Right hindlimb (tissue), 1 donor: Measurements from ENCODE around the gene TRH.
"Not testable (repeated sequence)": the region's sequence is repeated elsewhere in the genome, so short reads cannot be mapped to it uniquely, and the experiment has no call there.

Source experiments
- DNase-seq: peaks from one replicate; pipeline ENCODE4 v3.0.0-alpha.2; 2018

Gene TRH

GRCh38 chr3:129966876-129967275, 7.6 kb upstream of the TRH start:
- no peak for DNase-seq

- no peak for DNase-seq
Observed at GRCh38 chr3:129967761-129968160, 6.8 kb upstream of the TRH start.

- no peak for DNase-seq
Observed at GRCh38 chr3:129971351-129972052, 3.0 kb upstream of the TRH start.

- DNase-seq = no peak
Observed at GRCh38 chr3:129972301-129972700, 2.2 kb upstream of the TRH start.

GRCh38 chr3:129973853-129974563, 512 bp upstream of the TRH start:
- no peak for DNase-seq

- peak; percentile 30 for DNase-seq
Observed at GRCh38 chr3:129974833-129975704, 549 bp downstream of the TRH start.

- DNase-seq = no peak
Observed at GRCh38 chr3:129975705-129976048, 1.2 kb downstream of the TRH start.

- DNase-seq = no peak
Observed at GRCh38 chr3:129976286-129976685, 1.8 kb downstream of the TRH start.

- DNase-seq = no peak
Observed at GRCh38 chr3:129978123-129978522, 3.6 kb downstream of the TRH start.

- no peak for DNase-seq
Observed at GRCh38 chr3:129979905-129980304, 5.4 kb downstream of the TRH start.

GRCh38 chr3:129983561-129983960, 9.0 kb downstream of the TRH start:
- no peak for DNase-seq

- no peak for DNase-seq
Observed at GRCh38 chr3:129984125-129984524, 9.6 kb downstream of the TRH start.

- DNase-seq = no peak
Observed at GRCh38 chr3:129985113-129985512, 10.6 kb downstream of the TRH start.

- DNase-seq = no peak
Observed at GRCh38 chr3:129988429-129988828, 13.9 kb downstream of the TRH start.

GRCh38 chr3:129989414-129989813, 14.9 kb downstream of the TRH start:
- DNase-seq = no peak

GRCh38 chr3:129992781-129993180, 18.3 kb downstream of the TRH start:
- no peak for DNase-seq

GRCh38 chr3:129994883-129995559, 20.5 kb downstream of the TRH start:
- DNase-seq = no peak

- DNase-seq = no peak
Observed at GRCh38 chr3:129996073-129996472, 21.6 kb downstream of the TRH start.

GRCh38 chr3:129999176-129999575, 24.7 kb downstream of the TRH start:
- DNase-seq = not testable (repeated sequence)

GRCh38 chr3:130002666-130003598, 28.4 kb downstream of the TRH start:
- DNase-seq = peak; percentile 48

GRCh38 chr3:130010556-130010955, 36.0 kb downstream of the TRH start:
- DNase-seq = no peak

GRCh38 chr3:130012108-130012507, 37.6 kb downstream of the TRH start:
- DNase-seq = not testable (repeated sequence)
